GM23338 (cell line): ENCODE measurements around the gene HSPG2. TPM values are rescaled to one million over a fixed set of nuclear protein-coding genes. Genes with fewer than 3 reads are reported as not detected.

Experiments used
- ATAC-seq: fragments of 200-7000 bp; cut with Tn5 transposase; 3 replicates; pipeline ENCODE4 v1.9.1; 2020
- DNase-seq: peaks from one replicate; pipeline ENCODE4 v3.0.0-alpha.2; 2015; ENCODE audit warnings: low spot score
- H2AFZ ChIP-seq: fragments of 200-600 bp; sonication (generic); 2 replicates; pipeline ENCODE4 v1.8.0; 2016; ENCODE audit warnings: antibody characterized with exemption, mild to moderate bottlenecking, moderate library complexity
- H3F3A ChIP-seq: fragments of 200-600 bp; sonication (generic); replicated peaks from 2 replicates; pipeline ENCODE4 v1.8.0; 2017; ENCODE audit warnings: antibody characterized with exemption, mixed run types, low read depth
- H3K27ac ChIP-seq: fragments of 200-600 bp; sonication (generic); 2 replicates; pipeline ENCODE4 v1.6.1; 2016; ENCODE audit warnings: low read depth
- H3K27me3 ChIP-seq: fragments of 200-600 bp; sonication (generic); 2 replicates; pipeline ENCODE4 v1.8.0; 2016; ENCODE audit warnings: mild to moderate bottlenecking, mixed run types, moderate library complexity; ENCODE audit not compliant: insufficient read depth
- H3K36me3 ChIP-seq: fragments of 200-600 bp; sonication (generic); 2 replicates; pipeline ENCODE4 v1.8.0; 2016; ENCODE audit warnings: mild to moderate bottlenecking; ENCODE audit not compliant: insufficient read depth
- H3K4me1 ChIP-seq: fragments of 200-600 bp; sonication (generic); 2 replicates; pipeline ENCODE4 v1.8.0; 2016; ENCODE audit warnings: mild to moderate bottlenecking, moderate library complexity; ENCODE audit not compliant: insufficient read depth
- H3K4me2 ChIP-seq: fragments of 200-600 bp; sonication (generic); 2 replicates; pipeline ENCODE4 v1.7.1; 2017; ENCODE audit warnings: mixed run types
- H3K4me3 ChIP-seq: fragments of 200-600 bp; sonication (generic); 2 replicates; pipeline ENCODE4 v1.6.1; 2016; ENCODE audit warnings: mixed run types
- H3K79me2 ChIP-seq: fragments of 200-600 bp; sonication (generic); replicated peaks from 2 replicates; pipeline ENCODE4 v1.8.0; 2017; ENCODE audit warnings: mild to moderate bottlenecking; ENCODE audit not compliant: insufficient read depth
- H3K9me2 ChIP-seq: fragments of 200-600 bp; sonication (generic); 2 replicates; pipeline ENCODE4 v1.8.0; 2017; ENCODE audit not compliant: insufficient read depth
- H4K20me1 ChIP-seq: fragments of 200-600 bp; sonication (generic); replicated peaks from 2 replicates; pipeline ENCODE4 v1.8.0; 2017; ENCODE audit warnings: mild to moderate bottlenecking; ENCODE audit not compliant: insufficient read depth
- H3K27ac Mint-ChIP-seq: 2 replicates; pipeline ENCODE4 v1.8.0; 2020; ENCODE audit warnings: inconsistent platforms, mild to moderate bottlenecking, moderate library complexity, mixed read lengths
- H3K27me3 Mint-ChIP-seq: 3 replicates; pipeline ENCODE4 v1.8.0; 2022; ENCODE audit warnings: low read depth, mild to moderate bottlenecking, moderate library complexity, mixed read lengths, inconsistent platforms; ENCODE audit not compliant: insufficient read depth, poor library complexity
- H3K36me3 Mint-ChIP-seq: 3 replicates; pipeline ENCODE4 v1.8.0; 2021; ENCODE audit warnings: low read depth, mild to moderate bottlenecking, inconsistent platforms, moderate library complexity, mixed read lengths
- H3K4me1 Mint-ChIP-seq: 3 replicates; pipeline ENCODE4 v1.8.0; 2020; ENCODE audit warnings: mild to moderate bottlenecking, inconsistent platforms, mixed read lengths
- H3K4me3 Mint-ChIP-seq: 3 replicates; pipeline ENCODE4 v1.8.0; 2021; ENCODE audit warnings: moderate library complexity, mild to moderate bottlenecking, inconsistent platforms, mixed read lengths
- H3K9me3 Mint-ChIP-seq: 3 replicates; pipeline ENCODE4 v1.8.0; 2020; ENCODE audit warnings: moderate library complexity, mild to moderate bottlenecking, inconsistent platforms, mixed read lengths
- CREB1 ChIP-seq: fragments of 250-450 bp; sonication (Bioruptor Pico); IDR thresholded peaks from 2 replicates; pipeline ENCODE4 v1.5.0; 2020; ENCODE audit warnings: low read depth, mild to moderate bottlenecking, moderate library complexity
- CTCF ChIP-seq, 2 experiments: fragments of 200-600 bp in 1 of 2; sonication (generic) in 1 of 2; conservative IDR thresholded peaks; 2 replicates each; pipeline versions ENCODE4 v1.5.1 to v1.6.1; 2016 to 2017; ENCODE audit warnings: antibody characterized with exemption in 2 of 2, low read depth in 2 of 2, mild to moderate bottlenecking in 2 of 2, moderate library complexity in 1 of 2
- ETS1 ChIP-seq: IDR thresholded peaks from 2 replicates; pipeline ENCODE4 v1.6.1; 2016; ENCODE audit warnings: antibody characterized with exemption
- EZH2 ChIP-seq: fragments of 200-600 bp; sonication (generic); IDR thresholded peaks from one replicate; pipeline ENCODE4 v1.8.0; 2017; ENCODE audit warnings: antibody characterized with exemption, mild to moderate bottlenecking, low read depth; ENCODE audit not compliant: unreplicated experiment
- EZH2phosphoT487 ChIP-seq: fragments of 200-600 bp; sonication (generic); IDR thresholded peaks from one replicate; pipeline ENCODE4 v1.8.1; 2018; ENCODE audit warnings: antibody characterized with exemption; ENCODE audit not compliant: unreplicated experiment
- NANOG ChIP-seq: IDR thresholded peaks from 2 replicates; pipeline ENCODE4 v1.6.1; 2016; ENCODE audit warnings: antibody characterized with exemption, borderline replicate concordance
- POLR2AphosphoS5 ChIP-seq: IDR thresholded peaks from 2 replicates; pipeline ENCODE4 v1.6.1; 2016; ENCODE audit warnings: antibody characterized with exemption, low read depth
- REST ChIP-seq: IDR thresholded peaks from one replicate; pipeline ENCODE4 v1.6.1; 2018; ENCODE audit warnings: antibody characterized with exemption; ENCODE audit not compliant: unreplicated experiment
- STAT1 ChIP-seq: IDR thresholded peaks from one replicate; pipeline ENCODE4 v1.6.1; 2016; ENCODE audit warnings: antibody characterized with exemption; ENCODE audit not compliant: unreplicated experiment
- ZNF114 ChIP-seq: fragments of 250-450 bp; sonication (Bioruptor Pico); IDR thresholded peaks from 2 replicates; pipeline ENCODE4 v1.5.0; 2020; ENCODE audit warnings: mild to moderate bottlenecking, moderate library complexity
- ZNF331 ChIP-seq: fragments of 250-450 bp; sonication (Bioruptor Pico); IDR thresholded peaks from 2 replicates; pipeline ENCODE4 v1.5.0; 2020; ENCODE audit warnings: low read depth, mild to moderate bottlenecking, moderate library complexity
- polyA plus RNA-seq: library from polyadenylated mRNA; unstranded; fragments of >200 nt; fragmentation: Nextera tagmentation; extraction: Ambion mirVana; gene quantifications from 2 replicates; pipeline ENCODE4 v1.2.1, GENCODE V29; 2016
- total RNA-seq: library from RNA; depleted of rRNA; stranded (reverse); fragments of >200 nt; shearing (Covaris generic); gene quantifications from 2 replicates; pipeline ENCODE4 v1.2.3, GENCODE V29; 2014

HSPG2 gene
- total and polyA plus RNA-seq, 2 experiments from 2014 or later: 14.9 to 70.8 TPM

GRCh38 chr1:21879928-21880618 is 57.0 kb downstream of the HSPG2 start:
- H4K20me1 ChIP-seq: no peaks in the 10 kb centered on the region
- H3K36me3 ChIP-seq: no peaks in the 10 kb centered on the region; the same call in 1 of the 2 replicates
- peaks cover 3% of the 10 kb centered on the region for H3K27me3 Mint-ChIP-seq
- no peaks in the 10 kb centered on the region for H3K4me1 ChIP-seq
- ATAC-seq: no peak
- DNase-seq: no peak
- H3K27me3 ChIP-seq: no peaks in the 10 kb centered on the region
- H3K27ac Mint-ChIP-seq: no peak overlapping the region
- H3K9me3 Mint-ChIP-seq: no peaks in the 10 kb centered on the region
- no peak overlapping the region for H3K4me3 Mint-ChIP-seq
- no peak for TF ChIP-seq STAT1
- TF ChIP-seq EZH2: no peak
- no peaks in the 10 kb centered on the region for H3K9me2 ChIP-seq
- no peaks in the 10 kb centered on the region for H3K4me1 Mint-ChIP-seq
- H3K4me2 ChIP-seq: no peak overlapping the region
- no peak overlapping the region for H2AFZ ChIP-seq
- H3K79me2 ChIP-seq: no peaks in the 10 kb centered on the region
- no peak overlapping the region for H3K27ac ChIP-seq
- peaks cover 22% of the 10 kb centered on the region; the same call in 2 of the 3 replicates for H3K36me3 Mint-ChIP-seq
- no peaks in the 10 kb centered on the region for H3F3A ChIP-seq
- H3K4me3 ChIP-seq: no peak overlapping the region

- Histone ChIP-seq H3K27ac (no peak overlapping the region), H3K36me3 (no peaks in the 10 kb centered on the region; the same call in 1 of the 2 replicates), H3K79me2 (no peaks in the 10 kb centered on the region), H3K4me2 (no peak overlapping the region), H3K9me2 (no peaks in the 10 kb centered on the region), H2AFZ (no peak overlapping the region), H3F3A (no peaks in the 10 kb centered on the region), H4K20me1 (no peaks in the 10 kb centered on the region), H3K4me3 (no peak overlapping the region), H3K27me3 (no peaks in the 10 kb centered on the region), H3K4me1 (no peaks in the 10 kb centered on the region)
- peaks cover 7% of the 10 kb centered on the region for H3K27me3 Mint-ChIP-seq
- no peak overlapping the region; the same call in 1 of the 2 replicates for H3K27ac Mint-ChIP-seq
- H3K9me3 Mint-ChIP-seq: no peaks in the 10 kb centered on the region
- no peak overlapping the region for H3K4me3 Mint-ChIP-seq
- DNase-seq: no peak
- TF ChIP-seq CREB1 (CRISPR knock-in tag) (no peak), REST (no peak), EZH2phosphoT487 (no peak), EZH2 (no peak), ZNF331 (CRISPR knock-in tag) (no peak), ETS1 (no peak), STAT1 (no peak), POLR2AphosphoS5 (no peak), CTCF (conservative IDR thresholded peaks at IDR 0.05; ENCODE audit: low read depth in 2 of 2) (no peak), ZNF114 (no peak), NANOG (no peak)
- H3K36me3 Mint-ChIP-seq: peaks cover 25% of the 10 kb centered on the region; the same call in 2 of the 3 replicates
- no peaks in the 10 kb centered on the region for H3K4me1 Mint-ChIP-seq
- ATAC-seq: no peak
Measured at GRCh38 chr1:21878840-21879478, 58.2 kb downstream of the HSPG2 start.
